Liver (tissue), 3 donors: ENCODE results near the gene PDE4B.

ENCODE experiments used
- CTCF ChIP-seq: fragments of 150-350 bp; IDR thresholded peaks from 2 replicates; pipeline ENCODE4 v1.5.1; 2017; ENCODE audit warnings: improper control_type of control experiment, low read depth, low read length; ENCODE audit not compliant: missing input control
- EGR1 ChIP-seq, 2 donors: IDR thresholded peaks; 2 replicates each; pipeline ENCODE4 v1.6.1; 2016 to 2018; ENCODE audit warnings: antibody characterized with exemption in 2 of 2, low read depth in 2 of 2
- MAX ChIP-seq: IDR thresholded peaks from 2 replicates; pipeline ENCODE4 v1.6.1; 2016; ENCODE audit warnings: antibody characterized with exemption
- SP1 ChIP-seq: IDR thresholded peaks from 2 replicates; pipeline ENCODE4 v1.6.1; 2018; ENCODE audit warnings: antibody characterized with exemption, mild to moderate bottlenecking
- donor health status: healthy.
- donor health status: healthy.

DNA sequence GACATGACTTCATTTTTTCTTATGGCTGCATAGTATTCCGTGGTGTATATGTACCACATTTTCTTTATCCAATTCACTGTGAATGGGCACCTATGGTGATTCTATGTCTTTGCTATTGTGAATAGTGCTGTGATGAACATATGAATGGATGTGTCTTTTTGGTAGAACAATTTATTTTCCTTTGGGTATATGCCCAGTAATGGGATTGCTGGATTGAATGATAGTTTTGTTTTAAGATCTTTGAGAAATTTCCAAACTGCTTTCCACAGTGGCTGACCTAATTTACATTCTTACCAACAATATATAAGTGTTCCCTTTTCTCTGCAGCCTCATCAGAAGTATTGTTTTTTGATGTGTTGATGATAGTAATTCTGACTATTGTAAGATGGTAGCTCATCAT, 379.6 kb downstream of the PDE4B start:
- TF ChIP-seq SP1 (no peak), CTCF (no peak), EGR1 (IDR thresholded peaks at IDR 0.05; ENCODE audit: low read depth in 2 of 2) (no peak), MAX (no peak)
